Measurements from ENCODE around the gene HIP1R.

Gene HIP1R

DNA sequence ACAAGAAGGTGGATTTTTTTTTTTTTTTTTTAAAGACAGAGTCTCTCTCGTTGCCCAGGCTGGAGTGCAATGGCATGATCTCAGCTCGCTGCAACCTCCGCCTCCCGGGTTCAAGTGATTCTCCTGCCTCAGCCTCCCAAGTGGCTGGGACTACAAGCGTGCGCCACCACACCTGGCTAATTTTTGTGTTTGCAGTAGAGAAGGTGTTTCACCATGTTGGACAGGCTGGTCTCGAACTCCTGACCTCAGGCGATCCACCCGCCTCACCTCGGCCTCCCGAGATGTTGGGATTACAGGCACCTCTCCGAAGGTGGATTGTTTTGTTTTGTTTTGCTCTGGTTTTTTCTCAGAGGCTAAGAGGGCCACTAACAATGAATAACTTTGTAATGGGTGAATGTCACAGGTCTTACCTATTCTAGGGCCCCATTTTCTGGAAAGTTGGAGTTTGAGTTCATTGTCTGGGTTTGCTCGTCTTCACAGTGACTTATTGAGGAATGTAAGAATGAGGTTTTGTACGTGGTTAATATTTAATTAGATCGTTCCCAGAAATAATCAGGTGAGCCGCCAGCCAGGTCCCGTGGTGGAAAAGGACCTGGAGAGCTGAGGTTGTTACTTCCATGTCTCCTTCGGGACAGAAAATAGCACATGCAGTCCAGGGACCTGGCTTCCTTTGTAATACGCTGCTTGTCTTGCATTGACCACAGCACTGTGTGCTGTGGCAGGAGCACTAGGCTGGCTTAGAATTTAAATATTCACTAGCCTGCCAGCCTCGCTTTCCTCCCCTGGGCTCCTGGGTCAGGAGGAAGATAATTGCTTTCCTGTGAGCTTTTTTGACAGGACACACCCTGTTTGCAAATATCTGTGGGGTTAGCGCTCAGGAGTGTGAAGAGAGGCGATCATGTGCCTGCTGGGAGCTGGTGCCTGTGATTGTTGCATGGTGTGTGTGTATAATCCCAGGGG, 2.3 kb downstream of the HIP1R start:
- no peak overlapping the region for H2BK15ac ChIP-seq (ENCODE audit: low read depth, poor library complexity, severe bottlenecking)
- no peak overlapping the region for H2BK120ac ChIP-seq (ENCODE audit: low read depth, low read length)
- no peak overlapping the region for H4K91ac ChIP-seq (ENCODE audit: low read length)
- no peaks in the 10 kb centered on the region for H3K27me3 ChIP-seq (ENCODE audit: control insufficient read depth in 1 of 2, insufficient read depth in 1 of 2, low read length in 2 of 2)
- no peaks in the 10 kb centered on the region for H3K9me3 ChIP-seq (ENCODE audit: control insufficient read depth, low read length)
- no peak overlapping the region for H3K14ac ChIP-seq (ENCODE audit: low read length in 2 of 2)
- no peak overlapping the region for H3K23ac ChIP-seq (ENCODE audit: low read length in 2 of 2)
- no peak overlapping the region for H3K9ac ChIP-seq (ENCODE audit: low read length)
- no peak overlapping the region for H2AK5ac ChIP-seq (ENCODE audit: low read length, severe bottlenecking)
- peaks cover 36% of the 10 kb centered on the region for H3K4me1 ChIP-seq (ENCODE audit: control insufficient read depth, insufficient read depth, low read depth, low read length)
- H3K4ac ChIP-seq (ENCODE audit: low read depth in 1 of 2, low read length in 2 of 2): no peak overlapping the region
- DNase-seq: no peak
- H4K8ac ChIP-seq (ENCODE audit: low read length): no peak overlapping the region
- H2BK5ac ChIP-seq (ENCODE audit: low read depth, low read length, poor library complexity, severe bottlenecking): peak overlapping the region; percentile 31
- peaks cover 0 to 11% of the 10 kb centered on the region in 2 experiments for H3K36me3 ChIP-seq (ENCODE audit: control insufficient read depth in 1 of 2, insufficient read depth in 2 of 2, low read depth in 1 of 2, low read length in 2 of 2)
- no peak overlapping the region for H3K18ac ChIP-seq (ENCODE audit: low read depth in 1 of 2, low read length in 2 of 2)
- H3K4me2 ChIP-seq (ENCODE audit: low read length, poor library complexity, severe bottlenecking): peak overlapping the region; percentile 60
- H3K79me1 ChIP-seq (replicated peaks; ENCODE audit: low read length, poor library complexity, severe bottlenecking): peaks cover 14% of the 10 kb centered on the region
- 95% methylated on average over 22 of the region's 22 CpGs for WGBS
- H2AFZ ChIP-seq (ENCODE audit: low read depth, low read length): no peak overlapping the region
- no peak overlapping the region for H2BK12ac ChIP-seq (ENCODE audit: low read length in 2 of 2)
- peak overlapping the region; percentile 36 for H3K27ac ChIP-seq (ENCODE audit: low read length, poor library complexity, severe bottlenecking)
- H3K4me3 ChIP-seq (ENCODE audit: insufficient read depth in 1 of 2, low read depth in 1 of 2, low read length in 2 of 2): no peak overlapping the region

DNA sequence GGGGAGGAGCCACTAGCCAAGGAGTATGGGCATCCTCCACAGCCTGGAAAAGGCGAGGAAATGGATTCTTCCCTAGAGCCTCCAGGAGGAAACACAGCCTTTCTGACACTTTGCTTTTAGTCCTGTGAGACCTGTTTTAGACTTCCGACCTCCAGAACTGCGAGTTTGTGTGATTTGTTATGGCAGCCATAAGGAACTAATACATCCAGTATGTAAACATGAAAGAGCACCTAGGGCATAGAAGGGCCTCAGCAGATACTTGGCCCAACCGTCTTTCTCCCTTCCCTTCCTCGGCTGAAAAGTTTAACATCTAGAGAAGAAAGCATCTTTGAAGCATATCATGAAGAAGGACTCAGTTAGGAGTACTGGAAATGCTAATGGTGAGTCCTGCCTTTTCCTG, 3.6 kb downstream of the HIP1R start:
- Histone ChIP-seq H3K4me2 (ENCODE audit: low read length, poor library complexity, severe bottlenecking) (no peak overlapping the region), H4K8ac (ENCODE audit: low read length) (no peak overlapping the region), H4K91ac (ENCODE audit: low read length) (no peak overlapping the region), H2BK5ac (ENCODE audit: low read depth, low read length, poor library complexity, severe bottlenecking) (no peak overlapping the region), H2AK5ac (ENCODE audit: low read length, severe bottlenecking) (no peak overlapping the region), H2BK15ac (ENCODE audit: low read depth, poor library complexity, severe bottlenecking) (no peak overlapping the region), H2BK120ac (ENCODE audit: low read depth, low read length) (no peak overlapping the region), H3K14ac (ENCODE audit: low read length in 2 of 2) (no peak overlapping the region), H3K79me1 (replicated peaks; ENCODE audit: low read length, poor library complexity, severe bottlenecking) (peaks cover 17% of the 10 kb centered on the region), H3K18ac (ENCODE audit: low read depth in 1 of 2, low read length in 2 of 2) (no peak overlapping the region), H3K4ac (ENCODE audit: low read depth in 1 of 2, low read length in 2 of 2) (no peak overlapping the region), H2AFZ (ENCODE audit: low read depth, low read length) (no peak overlapping the region), H2BK12ac (ENCODE audit: low read length in 2 of 2) (no peak overlapping the region), H3K27ac (ENCODE audit: low read length, poor library complexity, severe bottlenecking) (no peak overlapping the region), H3K27me3 (ENCODE audit: control insufficient read depth in 1 of 2, insufficient read depth in 1 of 2, low read length in 2 of 2) (no peaks in the 10 kb centered on the region), H3K23ac (ENCODE audit: low read length in 2 of 2) (no peak overlapping the region), H3K4me1 (ENCODE audit: control insufficient read depth, insufficient read depth, low read depth, low read length) (peaks cover 46% of the 10 kb centered on the region), H3K4me3 (ENCODE audit: insufficient read depth in 1 of 2, low read depth in 1 of 2, low read length in 2 of 2) (no peak overlapping the region), H3K9ac (ENCODE audit: low read length) (no peak overlapping the region), H3K9me3 (ENCODE audit: control insufficient read depth, low read length) (no peaks in the 10 kb centered on the region), H3K36me3 (ENCODE audit: control insufficient read depth in 1 of 2, insufficient read depth in 2 of 2, low read depth in 1 of 2, low read length in 2 of 2) (peaks cover 0 to 11% of the 10 kb centered on the region in 2 experiments)
- no peak for DNase-seq
- WGBS: 92% methylated on average over 5 of the region's 5 CpGs

DNA sequence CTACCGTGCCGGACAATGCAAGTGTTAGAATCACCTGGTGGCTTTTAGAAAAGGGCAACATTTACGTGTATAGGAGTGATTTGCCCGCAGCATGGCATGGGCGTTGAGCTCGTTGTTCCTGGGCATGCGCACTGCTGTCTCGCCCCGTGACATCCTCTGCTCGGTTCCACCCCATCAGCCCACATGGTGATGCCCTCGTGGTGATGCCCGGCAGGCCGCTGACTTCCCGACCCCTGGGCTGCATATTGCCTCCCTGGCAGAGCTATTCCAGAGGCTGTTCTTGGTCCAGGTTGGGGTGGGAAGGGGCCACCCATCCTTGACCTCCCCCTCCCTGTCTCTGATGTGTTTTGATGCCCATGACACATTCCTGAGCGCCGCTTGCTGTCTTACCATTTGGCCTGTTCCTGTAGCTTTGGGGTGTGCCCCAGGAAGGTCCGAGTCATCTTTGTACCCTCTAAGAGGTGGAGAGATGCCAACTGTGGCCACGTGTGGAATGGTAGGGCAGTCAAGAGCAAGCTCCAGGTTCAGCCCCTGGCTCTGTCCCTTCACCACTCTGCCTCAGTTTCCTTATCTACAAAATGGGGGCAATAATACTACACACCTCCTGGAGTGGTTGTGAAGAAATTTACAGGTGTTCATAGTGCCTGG, 4.8 kb downstream of the HIP1R start:
- Histone ChIP-seq H3K18ac (ENCODE audit: low read depth in 1 of 2, low read length in 2 of 2) (no peak overlapping the region), H3K23ac (ENCODE audit: low read length in 2 of 2) (no peak overlapping the region), H4K91ac (ENCODE audit: low read length) (no peak overlapping the region), H3K14ac (ENCODE audit: low read length in 2 of 2) (no peak overlapping the region), H3K79me1 (replicated peaks; ENCODE audit: low read length, poor library complexity, severe bottlenecking) (peaks cover 26% of the 10 kb centered on the region), H2BK5ac (ENCODE audit: low read depth, low read length, poor library complexity, severe bottlenecking) (no peak overlapping the region), H2AK5ac (ENCODE audit: low read length, severe bottlenecking) (peak overlapping the region; percentile 87), H2BK120ac (ENCODE audit: low read depth, low read length) (no peak overlapping the region), H3K27ac (ENCODE audit: low read length, poor library complexity, severe bottlenecking) (no peak overlapping the region), H2AFZ (ENCODE audit: low read depth, low read length) (no peak overlapping the region), H3K4ac (ENCODE audit: low read depth in 1 of 2, low read length in 2 of 2) (no peak overlapping the region), H4K8ac (ENCODE audit: low read length) (no peak overlapping the region), H3K36me3 (ENCODE audit: control insufficient read depth in 1 of 2, insufficient read depth in 2 of 2, low read depth in 1 of 2, low read length in 2 of 2) (peaks cover 0 to 19% of the 10 kb centered on the region in 2 experiments), H3K9me3 (ENCODE audit: control insufficient read depth, low read length) (no peaks in the 10 kb centered on the region), H3K4me2 (ENCODE audit: low read length, poor library complexity, severe bottlenecking) (no peak overlapping the region), H3K4me3 (ENCODE audit: insufficient read depth in 1 of 2, low read depth in 1 of 2, low read length in 2 of 2) (no peak overlapping the region), H3K9ac (ENCODE audit: low read length) (no peak overlapping the region), H3K27me3 (ENCODE audit: control insufficient read depth in 1 of 2, insufficient read depth in 1 of 2, low read length in 2 of 2) (no peaks in the 10 kb centered on the region), H3K4me1 (ENCODE audit: control insufficient read depth, insufficient read depth, low read depth, low read length) (peaks cover 50% of the 10 kb centered on the region), H2BK12ac (ENCODE audit: low read length in 2 of 2) (no peak overlapping the region), H2BK15ac (ENCODE audit: low read depth, poor library complexity, severe bottlenecking) (no peak overlapping the region)
- 92% methylated on average over 18 of the region's 18 CpGs for WGBS
- DNase-seq: no peak
